Stomach smooth muscle (tissue), 2 donors: ENCODE data around the gene SLC22A6.

Source experiments
- H3K27ac ChIP-seq: one replicate; pipeline ENCODE4 v1.7.0; 2013; ENCODE audit warnings: mild to moderate bottlenecking, low read length, inconsistent platforms
- H3K27me3 ChIP-seq, 2 donors: one replicate each; pipeline ENCODE4 v1.7.0; 2013; ENCODE audit warnings: low read length in 2 of 2; ENCODE audit not compliant: insufficient read depth in 2 of 2, control insufficient read depth in 1 of 2
- H3K36me3 ChIP-seq, 2 donors: one replicate each; pipeline ENCODE4 v1.7.0; 2013; ENCODE audit warnings: low read length in 2 of 2; ENCODE audit not compliant: control insufficient read depth in 2 of 2, insufficient read depth in 2 of 2
- H3K4me1 ChIP-seq: one replicate; pipeline ENCODE4 v1.7.0; 2013; ENCODE audit warnings: low read length; ENCODE audit not compliant: control insufficient read depth, insufficient read depth
- H3K4me3 ChIP-seq, 2 donors: one replicate each; pipeline ENCODE4 v1.7.0; 2013; ENCODE audit warnings: low read length in 2 of 2
- H3K9ac ChIP-seq, 2 donors: one replicate each; pipeline ENCODE4 v1.7.0; 2013; ENCODE audit warnings: low read length in 2 of 2, mild to moderate bottlenecking in 1 of 2
- H3K9me3 ChIP-seq, 2 donors: one replicate each; pipeline ENCODE4 v1.7.0; 2013; ENCODE audit warnings: low read length in 2 of 2; ENCODE audit not compliant: control insufficient read depth in 2 of 2
- donor health status: healthy.
- donor health status: Pancreatic carcinoma.

SLC22A6 gene

DNA sequence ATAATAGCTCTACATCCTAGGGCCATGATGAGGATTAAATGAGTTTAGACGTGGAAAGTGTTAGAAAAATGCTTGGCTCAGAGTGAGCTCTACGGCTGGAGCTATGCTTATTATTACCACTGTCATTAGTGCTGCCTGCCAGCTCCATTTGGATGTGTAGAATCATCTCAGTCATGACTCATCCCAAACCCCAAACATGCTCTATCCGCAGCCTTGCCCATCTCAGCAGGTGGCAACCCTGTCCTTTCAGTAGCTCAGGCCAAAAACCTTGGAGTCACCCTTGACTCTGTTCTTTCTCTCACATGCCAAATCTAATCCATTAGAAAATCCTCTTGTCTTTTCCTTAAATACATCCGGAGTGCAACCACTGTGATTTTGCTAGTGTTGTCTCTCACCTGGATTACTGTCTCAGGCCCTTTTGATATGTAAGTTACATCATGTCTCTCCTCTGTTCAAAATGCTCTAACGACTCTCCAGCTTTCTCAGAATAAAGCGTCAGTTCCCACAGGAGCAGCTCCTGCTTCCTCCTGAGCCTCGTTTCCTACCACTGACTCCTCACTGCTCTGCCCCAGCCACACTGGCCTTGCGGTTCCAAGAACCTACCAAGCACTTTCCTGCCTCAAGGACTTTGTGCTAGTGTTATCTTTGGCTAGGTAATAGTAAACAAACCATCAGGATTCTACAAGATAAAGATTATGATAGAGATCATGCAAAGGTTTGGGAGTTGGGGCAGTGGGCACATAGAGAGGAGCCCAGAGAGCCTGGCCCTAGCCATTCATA, 53.1 kb downstream of the SLC22A6 start:
- Histone ChIP-seq H3K36me3 (no peaks in the 10 kb centered on the region), H3K4me1 (peaks cover 4% of the 10 kb centered on the region), H3K27ac (no peak overlapping the region), H3K9me3 (no peaks in the 10 kb centered on the region), H3K4me3 (no peak overlapping the region), H3K9ac (no peak overlapping the region), H3K27me3 (peaks cover 12 to 14% of the 10 kb centered on the region in 2 donors)

DNA sequence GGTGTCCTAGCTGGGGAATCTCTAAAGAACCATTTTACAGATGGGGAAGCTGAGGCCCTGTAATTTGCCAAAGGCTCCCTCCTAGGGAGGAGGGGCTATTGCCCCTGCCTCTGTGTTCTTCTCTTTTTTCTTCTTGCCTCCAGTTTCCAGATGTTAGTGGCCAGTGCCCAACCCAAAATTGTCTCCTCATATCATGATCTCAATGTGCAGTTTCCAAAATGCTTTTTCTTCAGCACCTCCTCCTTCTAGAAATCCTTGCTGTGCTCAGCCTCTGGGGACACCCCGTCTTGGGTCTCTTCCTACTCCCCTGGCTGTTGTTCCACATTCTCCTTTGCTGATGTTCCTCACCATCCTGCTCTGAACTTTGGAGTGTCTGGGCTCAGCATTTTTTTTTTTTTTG, 54.1 kb downstream of the SLC22A6 start:
- Histone ChIP-seq H3K4me1 (peaks cover 13% of the 10 kb centered on the region), H3K36me3 (no peaks in the 10 kb centered on the region), H3K9ac (no peak overlapping the region), H3K27ac (no peak overlapping the region), H3K4me3 (no peak overlapping the region), H3K9me3 (no peaks in the 10 kb centered on the region), H3K27me3 (peaks cover 22 to 23% of the 10 kb centered on the region in 2 donors)

DNA sequence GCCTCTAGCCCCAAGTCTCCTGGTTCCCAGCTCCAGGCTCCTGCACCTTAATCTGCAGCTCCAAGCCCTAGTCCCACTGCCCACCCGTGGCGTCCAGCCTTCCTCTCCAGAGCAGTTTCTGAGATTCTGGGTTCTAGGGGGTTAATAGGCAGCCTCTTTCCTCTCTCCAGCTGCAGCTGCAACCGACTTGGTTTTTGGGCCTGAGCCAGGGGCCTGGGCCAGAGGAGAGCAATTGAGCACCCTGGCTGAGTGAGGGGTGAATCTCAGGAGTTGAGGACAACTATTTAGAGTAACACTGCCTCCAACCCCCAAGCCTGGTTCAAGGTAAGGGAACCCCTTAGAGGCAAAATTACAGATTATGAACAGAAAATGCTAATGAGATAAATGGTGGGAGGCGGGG, 54.6 kb downstream of the SLC22A6 start:
- H3K36me3 ChIP-seq = no peaks in the 10 kb centered on the region
- H3K4me1 ChIP-seq = peaks cover 13% of the 10 kb centered on the region
- H3K9ac ChIP-seq = no peak overlapping the region
- no peak overlapping the region for H3K27ac ChIP-seq
- no peak overlapping the region for H3K4me3 ChIP-seq
- H3K27me3 ChIP-seq = peaks cover 27 to 28% of the 10 kb centered on the region in 2 donors
- no peaks in the 10 kb centered on the region for H3K9me3 ChIP-seq

DNA sequence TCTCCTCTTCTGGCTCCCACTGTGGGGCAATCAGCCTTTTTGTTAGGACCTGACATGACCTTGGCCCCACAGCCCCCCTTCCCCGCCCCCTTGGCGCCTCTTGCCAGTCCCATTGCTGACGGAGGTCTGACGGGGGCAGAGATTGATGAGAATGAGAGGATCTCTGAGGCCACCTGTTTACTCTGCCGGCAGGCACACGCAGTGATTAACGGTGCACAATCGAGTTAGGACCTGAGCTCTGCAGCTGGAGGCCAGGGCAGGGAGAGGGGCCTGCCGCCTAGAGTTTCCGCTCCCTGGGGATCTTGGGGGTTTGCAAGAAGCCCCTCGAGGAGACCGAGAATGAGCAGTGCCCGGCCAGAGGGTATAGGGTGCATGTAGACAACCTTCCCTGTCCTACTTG, 56.8 kb downstream of the SLC22A6 start:
- H3K9ac ChIP-seq = no peak overlapping the region
- no peak overlapping the region for H3K4me3 ChIP-seq
- no peaks in the 10 kb centered on the region for H3K36me3 ChIP-seq
- H3K27me3 ChIP-seq = peaks cover 37 to 40% of the 10 kb centered on the region in 2 donors
- no peak overlapping the region for H3K27ac ChIP-seq
- no peaks in the 10 kb centered on the region for H3K9me3 ChIP-seq
- H3K4me1 ChIP-seq = peaks cover 20% of the 10 kb centered on the region

DNA sequence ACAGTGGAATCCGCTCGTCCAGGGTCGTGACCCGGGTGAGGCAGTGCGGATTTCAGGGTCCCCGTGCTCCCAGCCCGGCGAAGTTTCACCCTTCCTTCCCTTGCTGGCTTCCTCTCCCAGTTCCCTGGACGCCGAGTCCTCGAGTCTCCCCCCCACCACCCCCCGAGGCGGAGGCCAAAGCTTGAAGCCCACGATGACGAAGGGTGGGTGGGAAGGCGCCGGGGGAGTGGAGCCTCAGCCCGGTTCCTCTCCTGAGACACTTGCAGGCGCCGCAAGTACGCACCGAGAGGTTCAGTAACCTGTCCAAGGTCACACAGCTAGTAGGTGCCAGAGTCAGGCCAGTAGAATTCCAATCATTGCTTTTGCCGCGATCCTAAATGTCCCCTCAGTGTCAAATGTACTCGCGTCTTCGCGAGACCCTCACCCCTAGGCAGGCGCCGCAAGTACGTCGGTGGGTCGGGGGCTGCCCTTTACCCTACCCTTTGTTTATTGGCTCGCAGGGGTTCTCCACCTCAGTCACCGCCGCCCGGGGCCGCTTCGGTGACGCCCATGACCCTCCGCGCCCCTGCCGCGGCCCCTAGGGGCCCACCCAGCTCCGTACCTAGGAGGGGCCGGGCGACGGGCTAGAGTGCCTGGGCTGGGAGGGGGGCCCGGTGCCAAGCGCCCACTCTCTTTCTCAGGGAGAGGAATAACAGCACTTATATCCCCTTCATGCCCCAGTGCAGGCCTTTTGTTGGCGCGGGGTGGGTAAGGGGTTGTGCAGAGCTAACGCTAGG, 57.9 kb downstream of the SLC22A6 start:
- no peaks in the 10 kb centered on the region for H3K9me3 ChIP-seq
- no peak overlapping the region for H3K9ac ChIP-seq
- H3K27ac ChIP-seq = no peak overlapping the region
- peaks cover 22% of the 10 kb centered on the region for H3K4me1 ChIP-seq
- H3K36me3 ChIP-seq = no peaks in the 10 kb centered on the region
- H3K27me3 ChIP-seq = peaks cover 46 to 52% of the 10 kb centered on the region in 2 donors
- peak overlapping the region; percentile 55 to 60 for H3K4me3 ChIP-seq
